CD4-positive, alpha-beta T cell treated with Interferon alpha-2 for 1 hour (primary cell): ENCODE results near the gene SCAMP4.
"Not testable (repeated sequence)": the region's sequence is repeated elsewhere in the genome, so short reads cannot be mapped to it uniquely, and the experiment has no call there.

Source experiments
- DNase-seq, 2 donors: peaks; one replicate each; pipeline ENCODE4 v3.0.0-alpha.2; 2020 to 2022

Gene SCAMP4

DNA sequence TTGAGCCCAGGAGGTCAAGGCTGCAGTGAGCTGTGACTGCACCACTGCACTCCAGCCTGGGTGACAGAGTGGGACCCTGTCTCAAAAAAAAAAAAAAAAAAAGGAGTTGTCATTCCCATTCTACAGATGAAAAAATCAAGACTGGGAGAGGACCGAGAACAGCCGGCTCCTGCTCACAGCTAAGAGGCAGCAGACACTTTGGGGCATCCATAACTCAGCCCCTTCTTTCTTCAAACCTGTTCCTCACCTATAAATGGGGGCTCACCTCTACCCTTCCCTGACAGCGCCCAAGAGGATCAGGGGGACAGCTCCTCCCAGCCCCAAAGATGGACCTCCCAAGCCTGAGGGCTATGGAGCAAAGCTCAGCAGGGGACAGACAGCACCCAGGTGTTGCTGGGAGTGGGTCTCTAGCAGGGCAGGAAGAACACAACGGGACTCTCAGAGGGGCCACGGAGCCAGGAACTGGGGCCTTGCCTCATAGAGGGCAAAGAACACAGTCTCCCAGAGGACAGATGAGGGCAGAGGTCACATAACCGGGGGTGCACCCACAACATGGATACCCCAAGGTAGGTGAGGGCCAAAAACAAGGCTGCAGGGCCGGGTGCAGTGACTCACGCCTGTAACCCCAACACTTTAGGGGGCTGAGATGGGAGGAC is 38.4 kb upstream of the SCAMP4 start:
- DNase-seq: no peak

DNA sequence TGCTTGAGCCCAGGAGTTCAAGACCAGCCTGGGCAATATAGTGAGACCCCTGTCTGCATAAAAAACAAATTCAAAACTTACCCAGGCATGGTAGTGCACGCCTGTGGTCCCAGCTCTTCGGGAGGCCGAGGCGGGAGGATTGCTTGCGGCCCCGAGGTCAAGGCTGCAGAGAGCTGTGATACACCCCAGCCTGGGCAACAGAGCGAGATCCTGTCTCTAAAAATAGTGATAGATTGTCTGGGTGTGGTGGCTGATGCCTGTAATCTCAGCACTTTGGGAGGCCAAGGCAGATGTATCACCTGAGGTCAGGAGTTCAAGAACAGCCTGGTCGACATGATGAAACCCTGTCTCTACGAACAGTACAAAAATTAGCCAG is 37.9 kb upstream of the SCAMP4 start:
- no peak for DNase-seq

DNA sequence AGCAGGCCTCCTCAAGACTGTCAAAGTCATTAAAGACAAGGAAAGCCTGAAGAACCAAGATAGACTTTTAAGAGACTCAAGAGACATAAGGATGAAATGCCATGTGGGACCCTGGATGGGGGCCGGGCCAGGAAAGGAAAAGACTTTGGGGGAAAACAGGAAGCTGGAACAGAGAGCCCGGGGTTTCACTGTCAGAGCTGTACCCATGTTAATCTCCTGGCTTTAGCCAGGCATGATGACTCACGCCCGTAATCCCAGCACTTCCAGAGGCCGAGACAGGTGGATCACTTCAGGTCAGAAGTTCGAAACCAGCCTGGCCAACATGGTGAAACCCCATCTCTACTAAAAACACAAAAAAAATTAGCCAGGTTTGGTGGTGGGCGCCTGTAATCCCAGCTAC is 36.2 kb upstream of the SCAMP4 start:
- DNase-seq: no peak

DNA sequence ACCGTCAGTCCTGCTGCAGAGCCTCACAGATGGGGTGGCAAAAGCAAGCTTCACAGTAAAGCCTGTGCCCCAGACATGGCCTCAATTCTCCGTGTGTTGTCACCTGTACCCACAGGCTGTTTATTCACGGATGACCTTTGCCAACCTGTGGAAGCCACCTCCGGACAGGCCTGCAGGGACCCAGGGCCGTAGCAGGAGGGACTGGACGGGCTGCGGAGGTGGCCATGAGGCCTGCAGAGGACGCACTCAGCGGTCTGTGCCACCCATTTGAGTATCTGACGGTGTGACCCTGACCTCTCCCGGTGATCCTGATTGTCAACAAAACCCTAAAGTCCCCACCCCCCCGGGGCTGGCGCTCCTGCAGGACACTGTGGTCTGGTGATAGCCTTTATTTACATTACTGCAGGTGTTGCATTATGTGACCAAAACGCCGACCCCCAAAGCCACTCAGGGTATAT is 34.0 kb upstream of the SCAMP4 start:
- no peak for DNase-seq

DNA sequence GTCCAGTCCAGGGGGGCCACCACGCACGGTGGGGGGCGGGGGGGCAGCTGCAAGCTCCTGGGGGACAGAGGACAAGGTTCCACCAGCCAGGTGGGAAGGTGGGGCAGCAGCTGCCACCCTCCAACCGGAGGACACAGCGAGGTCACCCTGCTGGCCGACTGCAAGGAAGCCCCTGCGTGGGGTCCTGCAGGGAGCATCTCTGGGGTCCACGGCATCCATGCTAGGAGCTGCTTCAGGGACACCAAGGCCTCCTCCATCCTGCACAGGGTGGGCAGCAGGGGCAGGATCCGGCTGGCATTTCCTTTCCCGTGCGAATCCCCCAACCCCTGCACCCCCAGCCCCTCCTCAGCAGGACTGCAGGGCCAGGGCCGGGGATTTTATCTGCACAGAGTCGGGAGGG is 33.6 kb upstream of the SCAMP4 start:
- DNase-seq: no peak

DNA sequence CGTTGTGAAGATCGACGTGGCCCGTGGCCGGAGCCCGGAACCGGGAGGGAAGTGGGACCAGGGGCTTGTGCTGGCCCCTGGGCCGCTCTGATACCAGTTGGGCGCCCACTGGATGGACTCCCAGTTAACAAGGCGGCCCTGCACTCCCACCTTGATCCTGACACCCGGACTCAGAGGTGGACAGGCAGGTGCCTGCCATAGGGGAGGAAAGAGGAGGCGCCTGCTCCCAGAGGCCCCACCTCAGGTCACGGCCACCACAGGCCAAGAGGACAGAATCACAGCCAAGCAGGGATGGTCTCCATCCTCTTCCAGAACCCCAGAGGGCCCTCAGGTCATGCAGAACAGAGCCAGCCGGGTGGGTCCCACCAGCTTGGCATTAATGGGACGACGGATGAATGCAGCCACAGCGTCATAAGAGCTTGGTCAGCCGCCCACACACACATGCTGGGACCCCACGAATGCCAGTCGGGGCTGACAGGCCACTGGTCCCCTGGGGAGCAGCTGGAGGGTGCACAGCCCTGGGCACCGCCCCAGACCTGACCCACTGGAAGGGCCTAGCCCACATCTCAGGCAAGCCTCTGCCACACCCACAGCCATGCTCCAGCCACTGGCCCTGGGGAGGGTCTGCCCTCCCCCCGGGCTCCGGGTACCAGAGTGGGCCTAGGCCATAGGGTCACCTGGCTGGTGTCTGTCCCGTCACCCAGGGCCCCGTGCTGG is 32.2 kb upstream of the SCAMP4 start:
- DNase-seq: no peak

DNA sequence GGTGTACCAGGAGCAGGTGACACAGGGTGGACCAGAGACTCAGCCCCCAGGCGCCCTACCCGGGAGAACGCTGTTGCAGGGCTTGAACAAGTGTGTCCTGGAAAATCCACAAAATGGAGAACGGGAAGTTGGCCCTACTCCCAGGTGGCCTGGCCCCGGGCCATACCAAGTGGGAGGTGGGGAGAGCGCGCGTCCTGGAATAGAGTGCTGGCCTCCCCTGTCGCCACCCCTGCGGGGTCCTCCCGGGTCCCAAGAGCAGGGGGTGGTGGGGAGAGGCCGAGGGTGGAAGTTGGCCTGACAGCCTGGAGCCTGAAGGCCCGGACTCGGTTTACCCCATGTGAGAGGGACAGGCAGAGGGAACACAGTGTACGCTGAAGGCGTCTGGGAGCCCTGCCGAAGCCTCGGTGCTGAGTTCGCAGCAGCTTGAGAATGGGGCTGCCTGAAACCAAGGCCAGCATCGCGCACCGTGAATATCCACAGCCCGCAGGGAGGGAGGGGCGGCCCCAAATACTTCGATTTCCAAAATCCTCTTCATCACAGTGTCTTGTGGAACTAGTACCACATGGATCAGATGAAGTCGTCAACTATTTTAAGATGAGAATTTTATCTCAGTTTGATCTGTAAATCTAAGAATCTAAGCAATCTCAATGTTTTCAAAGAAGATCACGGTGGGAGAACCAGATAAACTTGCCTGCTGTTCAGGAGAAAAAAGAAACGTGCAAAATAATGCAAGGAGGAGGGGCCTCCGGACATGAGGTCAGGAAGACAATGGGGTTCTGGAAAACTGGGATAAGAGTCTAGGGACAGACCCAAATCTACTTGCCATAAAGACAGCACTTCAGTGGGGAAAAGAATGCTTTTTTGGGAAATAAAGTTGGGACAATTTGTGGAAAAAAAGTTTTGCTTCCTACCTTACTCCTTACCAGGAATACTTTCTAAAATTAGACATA is 31.4 kb upstream of the SCAMP4 start:
- no peak for DNase-seq

DNA sequence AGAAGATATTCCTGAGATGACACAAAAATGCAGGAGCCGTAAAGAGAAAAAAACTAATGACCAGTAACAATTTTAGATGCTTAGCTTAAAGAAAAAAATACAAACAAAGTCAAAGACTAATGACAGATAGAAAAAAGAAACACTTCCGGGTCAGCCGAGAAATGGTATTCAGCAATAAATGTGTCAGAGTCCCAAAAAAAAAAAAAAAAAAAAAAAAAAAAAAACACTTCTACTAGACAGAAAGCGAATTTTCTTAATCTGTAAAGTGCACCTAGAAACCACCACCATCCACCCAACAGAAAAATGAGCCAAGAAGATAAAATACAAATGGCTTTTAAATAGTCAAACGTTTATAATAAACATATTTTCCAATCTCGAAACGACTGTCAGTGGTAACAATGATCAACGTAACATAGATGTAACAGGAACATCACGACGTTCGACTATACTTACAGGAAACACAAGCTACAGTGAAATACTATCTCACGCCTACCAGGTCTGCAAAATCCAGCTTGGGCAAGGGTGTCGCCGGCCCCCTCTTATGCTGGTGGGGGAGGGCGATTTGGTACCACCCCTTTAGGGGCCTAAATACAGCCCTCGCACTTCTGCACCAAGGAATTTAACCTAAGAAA is 30.5 kb upstream of the SCAMP4 start:
- DNase-seq: peak; percentile 41 to 66

DNA sequence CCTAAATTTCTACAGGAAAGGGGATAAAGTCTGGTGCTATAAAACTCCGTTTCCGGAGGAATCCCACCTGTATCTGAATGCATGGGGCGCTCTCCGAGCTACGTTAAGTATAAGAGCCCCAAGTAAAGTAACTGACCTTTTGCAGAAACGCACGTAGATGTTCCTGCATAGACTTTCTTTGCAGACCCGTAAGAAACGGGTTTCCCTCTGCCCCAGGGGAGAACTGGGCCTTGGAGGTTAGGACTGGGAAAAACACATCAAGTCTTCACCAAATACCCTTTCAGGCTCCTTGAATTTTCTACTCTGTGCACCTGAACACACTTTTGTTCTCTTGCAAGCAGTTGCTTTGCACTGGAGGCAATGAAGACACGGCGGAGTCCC is 29.9 kb upstream of the SCAMP4 start:
- not testable (repeated sequence) for DNase-seq

DNA sequence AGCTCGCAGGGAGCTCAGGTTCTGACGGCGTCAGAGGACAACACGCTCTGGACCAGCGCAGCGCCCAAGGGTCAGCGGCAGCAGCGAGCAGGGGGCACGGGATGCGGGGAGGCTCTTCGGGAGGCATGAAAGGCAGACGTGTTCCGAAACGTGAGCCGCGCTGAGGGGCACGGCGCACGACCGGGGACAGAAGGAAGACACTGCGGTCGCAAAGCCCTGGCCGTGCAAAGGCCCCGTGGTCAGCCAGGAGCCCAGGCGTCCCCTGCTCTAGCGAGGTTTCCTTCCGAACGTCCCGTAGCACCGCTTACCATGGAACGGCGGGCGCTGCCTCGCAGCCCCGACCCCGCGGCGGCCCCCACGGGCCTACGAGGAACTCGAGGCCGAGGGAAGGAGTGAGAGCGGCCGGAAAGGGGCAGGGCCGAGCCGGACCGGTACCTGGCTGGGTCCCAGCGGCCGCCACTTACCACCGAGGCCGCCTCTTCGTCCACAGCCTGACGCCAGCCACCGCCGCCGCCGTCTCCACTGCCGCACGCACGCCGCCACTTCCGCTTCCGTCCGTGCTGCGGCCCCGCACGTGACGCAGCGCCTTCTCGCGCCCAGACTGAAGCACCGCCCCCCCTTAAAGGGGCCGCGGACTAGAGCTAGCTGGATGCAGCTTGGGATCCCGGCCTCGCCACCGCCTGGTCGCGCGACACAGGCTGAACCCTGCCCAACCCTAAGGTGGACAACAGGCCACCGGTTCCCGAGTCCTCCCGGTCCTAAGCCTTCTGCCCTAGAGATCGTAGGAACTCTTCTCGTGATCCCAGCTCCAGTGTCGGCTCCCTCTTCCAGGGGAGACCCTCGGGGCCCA is 29.3 kb upstream of the SCAMP4 start:
- DNase-seq: peak; percentile 84 to 87

DNA sequence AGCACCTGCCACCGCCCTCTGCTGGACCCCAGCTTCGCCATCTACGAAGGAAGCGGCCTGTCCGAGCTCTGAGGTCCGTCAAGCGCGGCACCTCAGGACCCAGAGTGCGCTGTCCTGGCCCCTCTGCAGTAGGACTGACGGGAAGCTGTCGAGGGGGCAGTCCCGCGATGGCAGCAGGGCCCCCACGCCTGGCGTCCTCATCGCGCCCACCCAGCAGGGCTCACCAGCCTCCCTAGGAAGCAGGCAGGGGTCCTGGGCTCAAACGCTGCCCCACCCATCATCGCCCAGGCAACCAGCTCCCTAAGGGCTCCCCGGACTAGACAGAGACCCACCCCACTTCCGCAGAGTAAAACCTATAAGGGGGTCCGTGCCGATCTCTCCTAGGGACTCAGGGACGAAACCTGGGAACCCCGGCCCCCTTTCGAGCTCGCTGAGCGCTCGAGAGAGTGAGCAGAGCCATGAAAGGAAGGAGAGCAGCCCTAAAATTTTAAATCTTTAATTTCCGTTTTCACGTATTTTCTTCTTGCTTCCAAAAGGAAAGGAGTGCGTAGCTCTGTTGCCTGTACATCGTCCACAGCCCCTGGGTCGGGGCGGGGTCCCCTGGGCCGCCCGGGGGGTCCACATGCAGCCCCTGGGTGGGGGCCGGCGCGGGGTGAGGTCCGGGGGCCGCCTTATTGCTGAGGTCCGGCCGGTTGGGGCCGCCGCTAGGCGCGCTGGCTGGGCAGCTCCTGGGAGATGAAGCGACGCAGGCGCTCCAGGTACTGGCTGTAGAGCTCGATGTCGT is 28.5 kb upstream of the SCAMP4 start:
- not testable (repeated sequence) for DNase-seq

DNA sequence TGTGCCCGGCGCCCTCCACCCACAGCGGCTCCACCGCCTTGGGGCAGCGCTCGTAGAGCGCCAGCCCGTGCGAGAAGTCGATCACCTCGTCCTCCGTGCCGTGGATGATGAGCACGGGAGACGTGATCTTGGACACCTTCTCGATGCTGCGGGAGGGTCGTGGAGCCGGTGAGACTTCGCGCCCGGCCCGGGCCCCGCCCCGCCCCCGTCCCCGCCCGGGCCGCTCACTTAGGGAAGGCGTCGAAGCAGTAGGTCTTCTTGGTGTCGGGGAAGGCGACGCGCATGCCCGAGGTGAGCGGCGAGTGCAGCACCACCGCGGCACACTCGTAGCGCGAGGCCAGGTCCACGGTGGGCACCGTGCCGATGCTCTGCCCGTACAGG is 27.9 kb upstream of the SCAMP4 start:
- not testable (repeated sequence) for DNase-seq

DNA sequence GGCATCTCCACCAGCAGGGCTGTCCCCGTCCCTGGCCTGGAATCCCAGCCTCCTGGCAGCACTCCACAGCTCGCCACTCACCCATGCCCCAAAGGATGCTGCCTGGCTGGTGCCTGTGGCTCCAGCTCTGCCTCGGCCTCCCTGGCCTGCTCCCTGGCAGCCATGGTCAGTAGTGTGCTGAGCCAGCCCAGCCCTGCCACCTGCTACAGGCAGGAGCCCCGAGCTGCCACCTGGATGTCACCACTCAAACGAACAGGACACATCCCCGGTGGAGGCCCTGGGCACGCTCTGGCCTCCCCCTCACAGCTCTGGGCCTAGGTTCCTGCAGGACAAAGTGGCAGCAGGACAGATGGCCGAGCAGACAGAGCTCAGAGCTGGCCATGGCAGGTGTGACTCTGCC is 26.6 kb upstream of the SCAMP4 start:
- DNase-seq: not testable (repeated sequence)

DNA sequence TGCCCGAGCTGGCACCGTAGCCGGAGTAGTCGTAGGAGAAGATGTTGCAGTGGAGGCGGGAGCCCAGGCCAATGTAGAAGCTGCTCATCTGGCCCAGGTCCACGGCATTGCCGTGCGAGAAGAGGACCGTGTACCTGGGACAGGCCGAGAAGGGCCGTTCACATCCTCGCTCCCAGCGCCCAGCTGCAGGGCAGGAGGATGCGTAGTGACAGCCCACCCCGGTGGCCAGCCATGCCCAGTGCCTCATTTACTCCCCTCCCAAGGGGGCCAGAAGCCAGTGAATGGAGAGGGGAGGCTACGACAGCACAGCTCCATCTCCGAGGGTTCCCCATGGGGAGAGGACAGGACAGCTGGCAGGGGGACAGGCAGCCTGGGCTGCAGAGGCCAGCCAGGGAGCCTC is 25.2 kb upstream of the SCAMP4 start:
- not testable (repeated sequence) for DNase-seq

DNA sequence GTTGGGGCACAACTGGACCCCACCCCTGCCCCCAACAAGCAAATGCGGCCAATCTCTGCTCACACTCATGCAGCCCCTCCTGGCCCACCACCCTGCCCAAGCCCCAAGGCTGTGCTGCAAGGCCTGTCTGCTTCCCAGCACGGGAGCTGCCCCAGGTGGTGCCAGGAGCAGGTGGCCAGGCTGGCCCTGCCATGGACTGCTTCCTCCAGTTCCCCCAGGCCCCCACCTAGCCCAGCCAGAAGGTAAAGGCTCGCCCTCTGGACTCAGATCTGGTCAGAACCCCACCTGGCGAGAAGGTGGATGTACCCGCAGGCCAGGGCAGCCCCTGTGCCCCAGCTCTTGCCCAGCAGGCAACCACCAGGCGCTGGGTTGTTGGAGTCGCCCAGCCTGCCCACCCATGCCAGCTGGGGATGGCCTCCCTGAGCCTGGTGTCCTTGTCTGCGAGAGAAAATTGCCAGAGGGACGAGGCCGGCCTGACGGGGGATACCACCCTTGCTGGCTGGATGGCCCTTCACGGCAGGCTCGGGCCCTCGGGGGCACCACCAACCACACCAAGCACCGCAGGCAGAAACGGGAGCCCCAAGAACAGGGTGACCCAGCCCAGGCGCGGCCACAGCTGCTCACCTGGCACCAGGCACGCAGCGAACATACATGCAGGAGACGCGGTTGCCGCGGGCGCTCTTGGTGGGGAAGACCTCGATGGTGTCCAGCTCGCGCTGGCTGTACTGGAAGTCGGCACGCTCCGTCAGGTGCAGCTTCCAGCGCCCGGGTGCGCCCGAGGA is 24.4 kb upstream of the SCAMP4 start:
- no peak for DNase-seq

DNA sequence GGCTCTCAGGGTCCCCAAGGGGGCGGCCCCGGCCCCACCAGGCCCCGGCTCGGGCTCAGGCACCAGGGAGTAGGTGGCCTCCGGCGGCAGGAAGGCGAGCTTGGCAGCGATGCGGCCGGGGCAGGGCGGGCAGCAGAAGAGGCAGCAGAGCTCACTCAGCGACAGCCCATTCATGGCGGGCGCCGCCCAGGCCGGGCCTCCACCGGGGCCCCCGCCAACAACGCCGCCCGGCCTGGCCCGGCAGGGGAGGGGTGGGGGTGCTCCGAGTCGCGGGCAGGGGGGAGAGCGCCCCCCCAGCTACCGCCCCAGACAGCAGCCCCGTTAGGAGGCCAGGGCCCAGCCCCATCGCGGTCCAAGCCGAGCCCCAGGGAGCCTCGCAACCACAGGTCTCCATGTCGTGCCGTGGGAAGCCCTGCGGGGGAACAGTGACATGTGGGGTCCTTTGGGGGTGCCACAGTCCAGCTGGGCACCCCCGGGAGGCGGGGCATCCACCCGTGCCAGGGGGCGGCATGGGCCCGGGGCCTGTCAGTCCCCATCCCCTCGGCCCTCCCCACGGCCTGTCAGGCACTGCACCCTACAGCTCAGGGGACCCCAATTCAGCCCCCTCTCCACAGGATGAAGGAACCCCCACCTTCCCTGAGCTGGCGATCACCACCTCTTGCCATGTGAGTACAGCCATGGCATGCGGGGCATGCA is 23.7 kb upstream of the SCAMP4 start:
- DNase-seq: not testable (repeated sequence)

DNA sequence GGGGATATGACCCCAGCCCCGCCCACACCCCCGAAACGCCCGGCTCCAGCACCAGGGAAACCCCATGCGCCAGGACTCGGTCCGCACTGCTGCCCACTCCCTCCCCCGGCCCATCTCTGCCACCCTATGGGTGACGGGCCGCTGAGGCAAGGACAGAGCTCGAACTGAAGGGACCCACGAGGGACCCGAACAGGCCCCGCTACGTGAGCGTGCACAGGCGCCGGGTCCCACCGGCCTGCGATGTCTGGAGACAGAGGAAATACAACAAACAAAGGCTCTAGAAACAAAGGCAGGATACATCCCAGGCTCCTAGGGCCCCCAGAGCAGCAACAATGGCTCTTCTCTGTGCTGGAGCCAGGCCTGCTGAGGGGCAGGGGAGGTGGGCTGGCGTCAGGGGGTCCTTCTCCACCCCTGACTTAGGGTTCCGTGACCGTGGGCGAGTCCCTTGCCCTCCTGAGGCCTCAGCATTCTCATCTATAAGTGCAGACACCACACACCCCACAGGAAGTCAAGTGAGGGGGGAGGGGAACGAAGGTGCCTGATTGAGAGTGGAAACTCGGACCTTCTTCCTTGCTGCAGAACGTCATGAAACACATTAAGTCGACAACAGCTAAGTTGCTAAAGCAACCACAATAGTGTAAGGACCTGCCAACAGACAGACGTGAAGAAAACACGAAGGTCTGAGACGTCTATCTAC is 23.0 kb upstream of the SCAMP4 start:
- DNase-seq: peak; percentile 83 to 89

DNA sequence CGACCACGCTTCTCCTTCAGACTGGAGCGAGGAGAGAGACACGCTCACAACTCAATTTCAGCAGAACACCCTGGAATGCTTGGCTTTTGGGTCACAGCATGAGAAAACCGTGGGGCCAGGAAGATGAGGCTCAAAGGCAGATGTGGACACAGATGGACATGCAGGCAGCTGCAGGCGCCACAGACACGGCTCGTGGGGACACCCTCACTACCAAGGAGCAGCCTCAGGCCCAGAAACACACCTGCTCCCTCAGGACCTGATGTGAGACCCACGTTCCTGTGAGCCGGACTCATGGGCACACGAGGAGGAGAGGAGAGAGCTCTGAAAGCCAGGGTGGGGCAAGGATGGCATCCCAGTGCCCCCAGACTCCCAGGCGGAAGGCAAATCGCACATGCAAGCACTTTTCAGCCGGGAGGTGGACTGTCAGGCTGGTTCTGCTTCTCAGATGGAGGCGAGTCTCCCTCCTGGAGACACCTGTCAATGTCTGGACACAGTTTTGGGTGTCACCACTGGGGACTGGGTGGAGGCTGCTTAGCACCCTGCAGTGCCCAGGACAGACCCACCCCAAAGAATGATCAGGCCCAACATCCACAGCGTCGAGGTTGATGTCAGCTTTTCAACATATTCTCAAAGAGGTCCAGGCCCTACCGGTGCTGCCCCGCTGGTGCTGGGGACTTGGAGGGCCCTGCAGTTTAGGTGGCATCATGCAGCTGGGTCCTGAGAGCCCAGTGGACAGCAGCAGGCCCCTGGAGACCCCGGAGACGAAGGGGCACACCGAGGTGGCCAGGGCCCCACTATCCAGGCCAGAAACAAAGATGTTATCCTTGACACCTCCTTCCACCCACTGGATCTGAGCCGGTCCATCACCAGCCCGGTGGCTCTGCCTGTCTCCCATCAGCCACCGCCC is 22.2 kb upstream of the SCAMP4 start:
- DNase-seq: no peak
